Glomerular endothelial cell (primary cell): Measurements from ENCODE around the gene PARP4. TPM values are rescaled to one million over a fixed set of nuclear protein-coding genes. Genes with fewer than 3 reads are reported as not detected.
"Not testable (repeated sequence)": the region's sequence is repeated elsewhere in the genome, so short reads cannot be mapped to it uniquely, and the experiment has no call there.

Experiments used
- DNase-seq: peaks from one replicate; pipeline ENCODE4 v3.0.0-alpha.2; 2011; ENCODE audit warnings: low read depth, low spot score; ENCODE audit errors: extremely low read depth
- total RNA-seq: library from RNA; depleted of rRNA; stranded (reverse); fragments of >200 nt; gene quantifications from 2 replicates; pipeline ENCODE4 v1.2.3, GENCODE V29; 2015

Gene PARP4
- total RNA-seq, 1 donor from 2014 or later, result 73.8 TPM

- not testable (repeated sequence) for DNase-seq
Measured at GRCh38 chr13:24380227-24380626, 132.4 kb downstream of the PARP4 start.

DNA sequence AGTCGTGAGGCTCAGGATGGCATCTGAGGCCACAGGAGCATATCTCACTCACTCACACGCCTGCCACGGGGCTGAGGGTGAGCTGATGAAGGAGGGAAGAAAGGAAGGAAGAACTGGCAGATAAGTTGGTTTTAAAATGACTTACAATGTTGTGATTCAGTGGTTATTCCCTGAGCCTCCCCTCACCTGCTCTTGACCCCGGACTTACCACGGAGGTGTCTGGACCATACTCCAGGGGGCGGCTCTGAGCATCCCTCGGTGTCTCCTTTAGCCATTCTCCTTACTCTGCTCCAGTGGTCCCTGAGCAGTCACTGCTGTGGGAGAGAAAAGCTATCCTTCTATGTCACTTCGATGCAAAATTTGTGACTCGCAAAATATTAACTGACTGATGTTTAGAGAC lies 141.3 kb downstream of the PARP4 start:
- DNase-seq, result not testable (repeated sequence)

Other genes starting within 250 kb of the PARP4 start
- not detected in 2 replicates for gene C1QTNF9, start 203.2 kb downstream of the PARP4 start, total RNA-seq
- not detected in 2 replicates for gene ATP12A, start 167.6 kb upstream of the PARP4 start, total RNA-seq